WTC11 (cell line): ENCODE data around the gene DYNLL1. TPM values are rescaled to one million over a fixed set of nuclear protein-coding genes. Genes with fewer than 3 reads are reported as not detected.

Experiments
- ATAC-seq: fragments of 200-7000 bp; cut with Tn5 transposase; 2 replicates; pipeline ENCODE4 v1.10.0; 2021; ENCODE audit warnings: mild to moderate bottlenecking, moderate library complexity
- CTCF ChIA-PET: fragments of 300-600 bp; sonication (Branson Sonifier 250); formaldehyde crosslinking; loops from one replicate; lab custom pipeline; 2021; ENCODE audit warnings: antibody characterized with exemption; lab: Charles Lee
- POLR2A ChIA-PET: fragments of 350-600 bp; sonication (Branson Sonifier 250); formaldehyde crosslinking; loops from one replicate; lab custom pipeline; 2021; ENCODE audit warnings: antibody characterized with exemption; lab: Charles Lee
- DNase-seq: peaks from one replicate; pipeline ENCODE4 v3.0.0; 2021; ENCODE audit warnings: low spot score
- H3K27ac Mint-ChIP-seq: 2 replicates; pipeline ENCODE4 v1.8.0; 2021; ENCODE audit warnings: mixed read lengths
- H3K27me3 Mint-ChIP-seq: 2 replicates; pipeline ENCODE4 v1.8.0; 2021; ENCODE audit warnings: low read depth, mild to moderate bottlenecking, moderate library complexity, mixed read lengths
- H3K36me3 Mint-ChIP-seq: 2 replicates; pipeline ENCODE4 v1.8.0; 2021; ENCODE audit warnings: mixed read lengths
- H3K4me1 Mint-ChIP-seq: 2 replicates; pipeline ENCODE4 v1.8.0; 2022; ENCODE audit warnings: mixed read lengths
- H3K4me3 Mint-ChIP-seq: 2 replicates; pipeline ENCODE4 v1.8.0; 2021; ENCODE audit warnings: mild to moderate bottlenecking, moderate library complexity, mixed read lengths
- H3K9me3 Mint-ChIP-seq: 2 replicates; pipeline ENCODE4 v1.8.0; 2021; ENCODE audit warnings: mixed read lengths
- ATF1 ChIP-seq: sonication (generic); formaldehyde crosslinking; IDR thresholded peaks from 2 replicates; pipeline ENCODE4 v1.8.1; 2023; ENCODE audit warnings: mild to moderate bottlenecking, moderate library complexity, missing genetic modification reagents
- ATF3 ChIP-seq: sonication (generic); formaldehyde crosslinking; conservative IDR thresholded peaks from 2 replicates; pipeline ENCODE4 v1.8.1; 2022; ENCODE audit warnings: mild to moderate bottlenecking, missing genetic modification reagents
- E2F1 ChIP-seq: sonication (generic); formaldehyde crosslinking; IDR thresholded peaks from 2 replicates; pipeline ENCODE4 v1.8.0; 2022; ENCODE audit warnings: mild to moderate bottlenecking, missing genetic modification reagents
- FOXP1 ChIP-seq: sonication (generic); formaldehyde crosslinking; IDR thresholded peaks from 2 replicates; pipeline ENCODE4 v1.8.0; 2022; ENCODE audit warnings: missing genetic modification reagents, mild to moderate bottlenecking, moderate library complexity, borderline replicate concordance
- FOXP4 ChIP-seq: sonication (generic); formaldehyde crosslinking; IDR thresholded peaks from 2 replicates; pipeline ENCODE4 v1.8.0; 2022; ENCODE audit warnings: mild to moderate bottlenecking, missing genetic modification reagents
- HMGA2 ChIP-seq: fragments of 250-450 bp; sonication (Bioruptor Pico); IDR thresholded peaks from 2 replicates; pipeline ENCODE4 v1.4.0; 2021; ENCODE audit warnings: mild to moderate bottlenecking, moderate library complexity
- JAZF1 ChIP-seq: fragments of 250-450 bp; sonication (Bioruptor Pico); IDR thresholded peaks from 2 replicates; pipeline ENCODE4 v1.9.0; 2021; ENCODE audit warnings: moderate library complexity, mild to moderate bottlenecking, inconsistent platforms
- KAT7 ChIP-seq: sonication (generic); formaldehyde crosslinking; IDR thresholded peaks from 2 replicates; pipeline ENCODE4 v1.8.1; 2023; ENCODE audit warnings: missing genetic modification reagents, mild to moderate bottlenecking, borderline replicate concordance
- MAX ChIP-seq: sonication (generic); formaldehyde crosslinking; IDR thresholded peaks from 2 replicates; pipeline ENCODE4 v1.8.0; 2022; ENCODE audit warnings: mild to moderate bottlenecking, missing genetic modification reagents
- NR1H2 ChIP-seq: sonication (generic); formaldehyde crosslinking; IDR thresholded peaks from 2 replicates; pipeline ENCODE4 v1.9.0; 2021; ENCODE audit warnings: mild to moderate bottlenecking, moderate library complexity, missing genetic modification reagents
- RELA ChIP-seq: sonication (generic); formaldehyde crosslinking; IDR thresholded peaks from 2 replicates; pipeline ENCODE4 v1.8.1; 2022; ENCODE audit warnings: missing genetic modification reagents, mild to moderate bottlenecking, borderline replicate concordance
- RORB ChIP-seq: fragments of 250-450 bp; sonication (Bioruptor Pico); IDR thresholded peaks from 2 replicates; pipeline ENCODE4 v1.9.0; 2021; ENCODE audit warnings: mild to moderate bottlenecking
- SP1 ChIP-seq: sonication (generic); formaldehyde crosslinking; conservative IDR thresholded peaks from 2 replicates; pipeline ENCODE4 v1.8.1; 2022; ENCODE audit warnings: missing genetic modification reagents
- STAT6 ChIP-seq: sonication (generic); formaldehyde crosslinking; conservative IDR thresholded peaks from 2 replicates; pipeline ENCODE4 v1.8.1; 2023; ENCODE audit warnings: mild to moderate bottlenecking, low read depth, missing genetic modification reagents, moderate library complexity
- ZNF121 ChIP-seq: sonication (generic); formaldehyde crosslinking; IDR thresholded peaks from 2 replicates; pipeline ENCODE4 v1.8.0; 2023; ENCODE audit warnings: missing genetic modification reagents
- ZNF138 ChIP-seq: sonication (generic); formaldehyde crosslinking; conservative IDR thresholded peaks from 2 replicates; pipeline ENCODE4 v1.8.1; 2022; ENCODE audit warnings: mild to moderate bottlenecking, moderate library complexity, missing genetic modification reagents
- ZNF281 ChIP-seq: sonication (generic); formaldehyde crosslinking; IDR thresholded peaks from 2 replicates; pipeline ENCODE4 v1.8.0; 2023; ENCODE audit warnings: mild to moderate bottlenecking, missing genetic modification reagents
- ZNF423 ChIP-seq: fragments of 250-450 bp; sonication (Bioruptor Pico); IDR thresholded peaks from 2 replicates; pipeline ENCODE4 v2.1.2; 2022; ENCODE audit warnings: mild to moderate bottlenecking, moderate library complexity
- total RNA-seq: library from RNA; stranded (reverse); gene quantifications from 3 replicates; pipeline ENCODE4 v1.2.3, GENCODE V29; 2021

Gene DYNLL1
- total RNA-seq, 1 experiment from 2014 or later: 327 TPM

- no peak for TF ChIP-seq FOXP4 (CRISPR knock-in tag)
These were observed 7.8 kb upstream of the DYNLL1 start (continued) for GRCh38 chr12:120488057-120488640.

- Mint-ChIP-seq H3K36me3 (no peaks in the 10 kb centered on the region), H3K9me3 (no peaks in the 10 kb centered on the region), H3K27me3 (no peaks in the 10 kb centered on the region), H3K4me1 (no peaks in the 10 kb centered on the region), H3K4me3 (no peak overlapping the region), H3K27ac (0 out of 2 replicates have a peak overlapping the region, but pooled peaks have one; percentile 0)
- no peak for DNase-seq
- TF ChIP-seq ATF3 (no peak), SP1 (CRISPR knock-in tag) (no peak), JAZF1 (no peak), HMGA2 (CRISPR knock-in tag) (no peak), RORB (CRISPR knock-in tag) (no peak), ZNF281 (CRISPR knock-in tag) (no peak), STAT6 (CRISPR knock-in tag) (no peak), NR1H2 (CRISPR knock-in tag) (no peak), ZNF138 (CRISPR knock-in tag) (no peak), MAX (no peak), ZNF423 (CRISPR knock-in tag) (no peak), ZNF121 (CRISPR knock-in tag) (no peak), RELA (no peak), E2F1 (CRISPR knock-in tag) (no peak), FOXP1 (CRISPR knock-in tag) (no peak), KAT7 (no peak), ATF1 (no peak)
- ChIA-PET CTCF (interaction anchor here (1.1 to 1.9 kb wide), 2 partner anchors 14 to 23 kb away, joined by 4 read pairs; no protein-coding TSS in a partner anchor), POLR2A (no interaction called here)
- ATAC-seq: no peak
These were observed 6.9 kb upstream of the DYNLL1 start for GRCh38 chr12:120489018-120489417.
